GM10248 (cell line): ENCODE measurements around the gene PLCE1.

Experiments used
- CTCF ChIA-PET: fragments of 300-600 bp; sonication (Branson Sonifier 250); formaldehyde crosslinking; extraction: SDS; loops from one replicate; lab custom pipeline; 2021; ENCODE audit warnings: antibody characterized with exemption; lab: Yijun Ruan, JAX
- POLR2A ChIA-PET: fragments of 350-650 bp; sonication (Branson Sonifier 250); formaldehyde crosslinking; extraction: SDS; loops from one replicate; lab custom pipeline; 2020; ENCODE audit warnings: antibody characterized with exemption; lab: Yijun Ruan, JAX
- DNase-seq: peaks from one replicate; pipeline ENCODE4 v3.0.0; 2012; ENCODE audit errors: extremely low spot score
- TF ChIP-seq, protein P1 (sequence below): IDR thresholded peaks from 2 replicates; pipeline ENCODE4 v1.5.1; 2012; ENCODE audit warnings: mild to moderate bottlenecking, low read depth; ENCODE audit errors: extremely low read depth, missing control alignments, control extremely low read depth

Gene PLCE1

DNA sequence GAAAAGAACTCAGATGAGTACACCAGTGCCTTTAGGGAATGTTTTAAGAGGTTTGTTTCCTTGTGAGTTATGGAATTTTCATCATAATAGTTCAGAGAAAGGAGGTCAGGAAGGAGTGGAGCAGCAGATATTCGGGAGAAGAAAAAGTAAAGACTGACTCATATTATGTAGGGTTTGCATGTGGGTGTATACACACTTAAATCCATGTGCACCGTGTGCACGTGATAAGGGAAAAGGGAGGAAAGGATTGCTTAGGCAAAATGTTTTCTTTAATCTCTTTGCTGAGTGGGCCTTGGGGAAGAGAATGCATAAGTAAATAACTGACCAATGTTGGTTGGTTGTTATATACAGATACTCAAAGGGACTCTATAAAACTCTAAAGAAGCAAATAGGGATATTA, 30.2 kb downstream of the PLCE1 start:
- TF ChIP-seq, protein P1, sequence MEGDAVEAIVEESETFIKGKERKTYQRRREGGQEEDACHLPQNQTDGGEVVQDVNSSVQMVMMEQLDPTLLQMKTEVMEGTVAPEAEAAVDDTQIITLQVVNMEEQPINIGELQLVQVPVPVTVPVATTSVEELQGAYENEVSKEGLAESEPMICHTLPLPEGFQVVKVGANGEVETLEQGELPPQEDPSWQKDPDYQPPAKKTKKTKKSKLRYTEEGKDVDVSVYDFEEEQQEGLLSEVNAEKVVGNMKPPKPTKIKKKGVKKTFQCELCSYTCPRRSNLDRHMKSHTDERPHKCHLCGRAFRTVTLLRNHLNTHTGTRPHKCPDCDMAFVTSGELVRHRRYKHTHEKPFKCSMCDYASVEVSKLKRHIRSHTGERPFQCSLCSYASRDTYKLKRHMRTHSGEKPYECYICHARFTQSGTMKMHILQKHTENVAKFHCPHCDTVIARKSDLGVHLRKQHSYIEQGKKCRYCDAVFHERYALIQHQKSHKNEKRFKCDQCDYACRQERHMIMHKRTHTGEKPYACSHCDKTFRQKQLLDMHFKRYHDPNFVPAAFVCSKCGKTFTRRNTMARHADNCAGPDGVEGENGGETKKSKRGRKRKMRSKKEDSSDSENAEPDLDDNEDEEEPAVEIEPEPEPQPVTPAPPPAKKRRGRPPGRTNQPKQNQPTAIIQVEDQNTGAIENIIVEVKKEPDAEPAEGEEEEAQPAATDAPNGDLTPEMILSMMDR: no peak
- DNase-seq: no peak
- CTCF ChIA-PET: no interaction called here
- POLR2A ChIA-PET: no interaction called here

GRCh38 chr10:94024407-94024806, 30.7 kb downstream of the PLCE1 start:
- ChIA-PET POLR2A (no interaction called here), CTCF (no interaction called here)
- TF ChIP-seq, protein P1: no peak
- DNase-seq: no peak

GRCh38 chr10:94025806-94026205, 32.1 kb downstream of the PLCE1 start:
- DNase-seq: no peak
- TF ChIP-seq, protein P1: no peak
- CTCF ChIA-PET: no interaction called here
- POLR2A ChIA-PET: no interaction called here

GRCh38 chr10:94027197-94027596, 33.5 kb downstream of the PLCE1 start:
- CTCF ChIA-PET: interaction anchor here (1.5 to 1.6 kb wide), 2 partner anchors 10 to 14 kb away, joined by 6 to 7 read pairs; no protein-coding TSS in a partner anchor
- DNase-seq: no peak
- TF ChIP-seq, protein P1: no peak
- POLR2A ChIA-PET: no interaction called here

GRCh38 chr10:94029955-94030354, 36.2 kb downstream of the PLCE1 start:
- TF ChIP-seq, protein P1: no peak
- no peak for DNase-seq
- ChIA-PET POLR2A (no interaction called here), CTCF (no interaction called here)

- ChIA-PET POLR2A (no interaction called here), CTCF (interaction anchor here (2.0 kb wide), 1 partner anchor 9 kb away, joined by 6 read pairs; no protein-coding TSS in a partner anchor)
- TF ChIP-seq, protein P1: no peak
- no peak for DNase-seq
These were observed 42.4 kb downstream of the PLCE1 start for GRCh38 chr10:94035982-94036765.

DNA sequence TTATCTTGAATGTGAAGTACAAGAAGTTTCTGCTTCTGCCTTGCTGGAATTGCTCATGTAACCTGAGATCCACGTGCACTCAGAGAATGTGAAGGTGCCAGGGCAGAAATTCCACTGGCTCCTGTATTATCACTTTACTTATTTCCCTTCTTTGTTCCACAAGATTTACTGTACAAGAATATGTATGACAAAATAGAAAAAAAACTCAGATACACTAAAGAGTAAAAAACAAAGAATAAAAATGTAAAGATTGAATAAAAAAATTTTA, 43.0 kb downstream of the PLCE1 start:
- ChIA-PET CTCF (interaction anchor here (2.0 kb wide), 1 partner anchor 9 kb away, joined by 6 read pairs; no protein-coding TSS in a partner anchor), POLR2A (no interaction called here)
- TF ChIP-seq, protein P1: no peak
- no peak for DNase-seq
